ENCODE data around the gene EMILIN3. TPM values are rescaled to one million over a fixed set of nuclear protein-coding genes. Genes with fewer than 3 reads are reported as not detected.

Gene EMILIN3
- total and polyA plus RNA-seq, 10 donors = 0.03 to 0.32 (median 0.07) TPM; not detected in 7

DNA sequence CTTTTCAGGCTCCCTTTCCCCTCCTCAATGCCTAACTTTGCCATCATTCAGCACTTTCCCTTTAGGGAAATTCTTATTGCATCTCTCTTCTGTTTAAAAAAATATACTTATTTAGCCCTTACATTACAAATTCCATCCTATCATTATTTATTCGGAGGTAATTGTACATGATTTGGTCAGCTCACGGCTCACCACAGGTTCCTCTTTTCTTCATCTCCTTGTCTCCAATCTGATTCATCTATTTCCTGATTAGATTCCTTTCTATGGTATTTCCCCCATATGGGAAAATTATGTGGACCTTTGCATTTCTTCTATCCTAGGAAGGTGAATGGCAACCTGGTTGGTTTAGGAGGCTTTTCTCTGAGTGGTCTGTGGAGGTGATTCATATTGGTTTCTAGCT, 12.9 kb upstream of the EMILIN3 start:
- Histone ChIP-seq H3K4me1 (peaks cover 0 to 3% (median 0%) of the 10 kb centered on the region in 6 donors), H3K27me3 (replicated peaks in 1 of 7) (peaks cover 0 to 68% (median 0%) of the 10 kb centered on the region in 7 donors), H3K9me3 (no peaks in the 10 kb centered on the region), H3K27ac (no peak overlapping the region), H3K36me3 (no peaks in the 10 kb centered on the region), H3K4me3 (no peak overlapping the region)
- no peak for DNase-seq
- TF ChIP-seq POLR2A (IDR thresholded peaks at IDR 0.05) = no peak
- TF ChIP-seq POLR2AphosphoS5 (IDR thresholded peaks at IDR 0.05) = no peak
- TF ChIP-seq, protein P1, sequence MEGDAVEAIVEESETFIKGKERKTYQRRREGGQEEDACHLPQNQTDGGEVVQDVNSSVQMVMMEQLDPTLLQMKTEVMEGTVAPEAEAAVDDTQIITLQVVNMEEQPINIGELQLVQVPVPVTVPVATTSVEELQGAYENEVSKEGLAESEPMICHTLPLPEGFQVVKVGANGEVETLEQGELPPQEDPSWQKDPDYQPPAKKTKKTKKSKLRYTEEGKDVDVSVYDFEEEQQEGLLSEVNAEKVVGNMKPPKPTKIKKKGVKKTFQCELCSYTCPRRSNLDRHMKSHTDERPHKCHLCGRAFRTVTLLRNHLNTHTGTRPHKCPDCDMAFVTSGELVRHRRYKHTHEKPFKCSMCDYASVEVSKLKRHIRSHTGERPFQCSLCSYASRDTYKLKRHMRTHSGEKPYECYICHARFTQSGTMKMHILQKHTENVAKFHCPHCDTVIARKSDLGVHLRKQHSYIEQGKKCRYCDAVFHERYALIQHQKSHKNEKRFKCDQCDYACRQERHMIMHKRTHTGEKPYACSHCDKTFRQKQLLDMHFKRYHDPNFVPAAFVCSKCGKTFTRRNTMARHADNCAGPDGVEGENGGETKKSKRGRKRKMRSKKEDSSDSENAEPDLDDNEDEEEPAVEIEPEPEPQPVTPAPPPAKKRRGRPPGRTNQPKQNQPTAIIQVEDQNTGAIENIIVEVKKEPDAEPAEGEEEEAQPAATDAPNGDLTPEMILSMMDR (IDR thresholded peaks at IDR 0.05 in 8 of 11, conservative IDR thresholded peaks at IDR 0.05 in 3 of 11) = no peak
- intact Hi-C loops (cut with DNase I; ENCODE audit: low total_unique reads) = no loop called here
- WGBS, 5 donors = 19 to 39% (median 31%) methylated on average over 2 of the region's 2 CpGs

DNA sequence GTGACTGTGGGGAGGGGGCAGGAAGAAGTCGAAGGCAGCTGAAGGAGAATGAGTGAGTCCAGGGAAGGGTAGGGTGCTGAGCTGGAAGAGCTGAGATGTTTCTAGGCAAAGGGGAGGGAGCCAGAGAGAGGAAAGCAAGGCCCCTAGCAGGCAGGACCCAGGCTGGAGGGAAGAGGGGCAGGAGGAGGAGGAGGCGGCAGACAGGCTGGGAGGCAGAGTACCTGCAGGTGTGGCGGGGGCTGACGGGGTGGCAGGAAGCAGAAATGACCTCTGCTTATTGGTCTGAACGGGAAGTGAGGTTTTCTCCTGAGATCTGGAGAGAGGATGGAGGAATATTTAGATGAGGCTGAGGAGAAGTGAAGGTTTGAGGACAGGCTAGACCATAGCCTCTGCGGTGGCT, 10.7 kb upstream of the EMILIN3 start:
- H3K36me3 ChIP-seq = no peaks in the 10 kb centered on the region
- H3K4me1 ChIP-seq = peaks cover 0 to 3% (median 0%) of the 10 kb centered on the region in 6 donors
- intact Hi-C loops (cut with DNase I; ENCODE audit: low total_unique reads) = no loop called here
- H3K9me3 ChIP-seq = peaks cover 0 to 4% (median under 1%) of the 10 kb centered on the region in 8 donors
- peaks cover 0 to 76% (median 0%) of the 10 kb centered on the region in 7 donors for H3K27me3 ChIP-seq (replicated peaks in 1 of 7)
- 22 to 33% (median 23%) methylated on average over 6 of the region's 6 CpGs for WGBS, 5 donors
- no peak overlapping the region for H3K27ac ChIP-seq
- TF ChIP-seq POLR2AphosphoS5 (IDR thresholded peaks at IDR 0.05) = no peak
- TF ChIP-seq, protein P1 (IDR thresholded peaks at IDR 0.05 in 8 of 11, conservative IDR thresholded peaks at IDR 0.05 in 3 of 11) = no peak
- TF ChIP-seq POLR2A (IDR thresholded peaks at IDR 0.05) = no peak
- H3K4me3 ChIP-seq = no peak overlapping the region
- no peak for DNase-seq

DNA sequence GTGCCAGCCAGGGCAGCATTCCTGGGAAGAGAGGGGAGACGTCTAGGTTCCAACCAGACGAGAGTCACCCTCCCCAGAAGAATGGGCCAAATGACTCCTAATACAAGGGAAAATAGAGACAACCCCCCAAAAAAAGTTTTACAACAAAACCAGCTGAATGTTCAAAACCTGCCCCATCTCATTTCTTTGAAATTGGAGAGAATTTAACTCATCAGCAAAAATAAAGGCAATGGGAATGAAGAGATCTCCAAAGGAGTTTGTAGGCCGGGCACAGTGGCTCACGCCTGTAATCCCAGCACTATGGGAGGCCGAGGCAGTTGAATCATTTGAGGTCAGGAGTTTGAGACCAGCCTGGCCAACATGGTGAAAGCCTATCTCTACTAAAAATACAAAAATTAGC, 9.7 kb upstream of the EMILIN3 start:
- DNase-seq = no peak
- H3K36me3 ChIP-seq = no peaks in the 10 kb centered on the region
- 84 to 94% (median 89%) methylated on average over 5 of the region's 5 CpGs for WGBS, 5 donors
- peaks cover 0 to 13% (median 9%) of the 10 kb centered on the region in 8 donors for H3K9me3 ChIP-seq
- H3K27me3 ChIP-seq (replicated peaks in 1 of 7) = peaks cover 0 to 73% (median 0%) of the 10 kb centered on the region in 7 donors
- no peak for TF ChIP-seq POLR2AphosphoS5 (IDR thresholded peaks at IDR 0.05)
- TF ChIP-seq, protein P1 (IDR thresholded peaks at IDR 0.05 in 8 of 11, conservative IDR thresholded peaks at IDR 0.05 in 3 of 11) = no peak
- no peak for TF ChIP-seq POLR2A (IDR thresholded peaks at IDR 0.05)
- intact Hi-C loops (cut with DNase I; ENCODE audit: low total_unique reads) = no loop called here
- H3K4me3 ChIP-seq = no peak overlapping the region
- H3K27ac ChIP-seq = no peak overlapping the region
- H3K4me1 ChIP-seq = peaks cover 0 to 3% (median 0%) of the 10 kb centered on the region in 6 donors

DNA sequence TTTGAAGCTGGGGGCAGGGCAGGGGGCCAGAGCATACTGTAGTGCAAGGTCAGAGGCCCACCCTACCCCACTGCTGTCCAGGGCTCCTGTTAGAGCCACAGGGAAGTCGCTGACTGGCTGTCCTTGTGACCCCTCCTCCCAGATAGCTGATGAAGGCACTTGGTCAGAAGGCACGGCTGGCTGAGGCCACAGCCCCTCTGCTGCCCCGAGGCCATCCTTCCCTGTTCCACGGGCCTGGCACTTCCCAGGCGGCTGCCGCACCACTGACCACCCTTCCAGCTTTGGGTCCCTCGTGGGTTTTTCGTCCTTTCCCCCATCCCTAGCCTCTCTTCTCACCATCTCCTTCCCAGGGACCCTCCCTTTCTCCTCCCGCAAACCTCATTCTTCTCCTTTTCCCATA, 9.2 kb upstream of the EMILIN3 start:
- intact Hi-C loops (cut with DNase I; ENCODE audit: low total_unique reads) = no loop called here
- H3K36me3 ChIP-seq = no peaks in the 10 kb centered on the region
- no peak for DNase-seq
- peaks cover 0 to 2% (median 0%) of the 10 kb centered on the region in 6 donors for H3K4me1 ChIP-seq
- H3K4me3 ChIP-seq = no peak overlapping the region
- TF ChIP-seq POLR2A (IDR thresholded peaks at IDR 0.05) (no peak), POLR2AphosphoS5 (IDR thresholded peaks at IDR 0.05) (no peak)
- TF ChIP-seq, protein P1 (IDR thresholded peaks at IDR 0.05 in 8 of 11, conservative IDR thresholded peaks at IDR 0.05 in 3 of 11) = no peak
- peaks cover 0 to 19% (median 14%) of the 10 kb centered on the region in 8 donors for H3K9me3 ChIP-seq
- 73 to 82% (median 76%) methylated on average over 9 of the region's 9 CpGs for WGBS, 5 donors
- no peak overlapping the region for H3K27ac ChIP-seq
- H3K27me3 ChIP-seq (replicated peaks in 1 of 7) = peaks cover 0 to 69% (median 0%) of the 10 kb centered on the region in 7 donors
